ENCODE results near the gene WDR93.

The WDR93 gene

GRCh38 chr15:89674526-89674925 lies 16.1 kb upstream of the WDR93 start (continued):
- TF ChIP-seq ZNF391 (tag by site-specific recombination; IDR thresholded peaks at IDR 0.05; ENCODE audit: borderline replicate concordance, low read depth): no peak
- TF ChIP-seq, protein P1, sequence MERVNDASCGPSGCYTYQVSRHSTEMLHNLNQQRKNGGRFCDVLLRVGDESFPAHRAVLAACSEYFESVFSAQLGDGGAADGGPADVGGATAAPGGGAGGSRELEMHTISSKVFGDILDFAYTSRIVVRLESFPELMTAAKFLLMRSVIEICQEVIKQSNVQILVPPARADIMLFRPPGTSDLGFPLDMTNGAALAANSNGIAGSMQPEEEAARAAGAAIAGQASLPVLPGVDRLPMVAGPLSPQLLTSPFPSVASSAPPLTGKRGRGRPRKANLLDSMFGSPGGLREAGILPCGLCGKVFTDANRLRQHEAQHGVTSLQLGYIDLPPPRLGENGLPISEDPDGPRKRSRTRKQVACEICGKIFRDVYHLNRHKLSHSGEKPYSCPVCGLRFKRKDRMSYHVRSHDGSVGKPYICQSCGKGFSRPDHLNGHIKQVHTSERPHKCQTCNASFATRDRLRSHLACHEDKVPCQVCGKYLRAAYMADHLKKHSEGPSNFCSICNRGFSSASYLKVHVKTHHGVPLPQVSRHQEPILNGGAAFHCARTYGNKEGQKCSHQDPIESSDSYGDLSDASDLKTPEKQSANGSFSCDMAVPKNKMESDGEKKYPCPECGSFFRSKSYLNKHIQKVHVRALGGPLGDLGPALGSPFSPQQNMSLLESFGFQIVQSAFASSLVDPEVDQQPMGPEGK (tag by site-specific recombination; IDR thresholded peaks at IDR 0.05): no peak

DNA sequence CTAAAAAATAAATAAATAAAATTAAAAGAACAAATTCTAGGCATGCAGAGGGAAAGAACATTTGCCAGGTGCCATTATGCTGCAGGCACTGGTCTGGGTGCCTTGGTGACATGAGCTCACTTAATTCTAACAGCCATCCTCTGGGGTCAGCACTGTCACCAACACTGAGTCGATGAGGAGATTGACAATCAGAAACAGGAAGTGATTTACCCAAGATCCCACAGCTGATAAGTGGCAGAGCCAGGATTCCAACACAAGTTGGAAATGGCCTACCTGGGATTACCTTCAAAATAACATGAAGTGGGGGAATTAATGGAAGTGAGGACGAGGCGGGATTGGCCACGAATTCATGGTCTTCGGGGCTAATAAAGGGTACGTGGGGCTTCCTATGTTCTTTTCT lies 15.0 kb upstream of the WDR93 start:
- no peaks in the 10 kb centered on the region for H3K36me3 ChIP-seq (ENCODE audit: control insufficient read depth in 2 of 2, insufficient read depth in 1 of 2, low read length in 2 of 2)
- H3K4me3 ChIP-seq (ENCODE audit: low read depth, low read length): no peak overlapping the region
- TF ChIP-seq, protein P2, sequence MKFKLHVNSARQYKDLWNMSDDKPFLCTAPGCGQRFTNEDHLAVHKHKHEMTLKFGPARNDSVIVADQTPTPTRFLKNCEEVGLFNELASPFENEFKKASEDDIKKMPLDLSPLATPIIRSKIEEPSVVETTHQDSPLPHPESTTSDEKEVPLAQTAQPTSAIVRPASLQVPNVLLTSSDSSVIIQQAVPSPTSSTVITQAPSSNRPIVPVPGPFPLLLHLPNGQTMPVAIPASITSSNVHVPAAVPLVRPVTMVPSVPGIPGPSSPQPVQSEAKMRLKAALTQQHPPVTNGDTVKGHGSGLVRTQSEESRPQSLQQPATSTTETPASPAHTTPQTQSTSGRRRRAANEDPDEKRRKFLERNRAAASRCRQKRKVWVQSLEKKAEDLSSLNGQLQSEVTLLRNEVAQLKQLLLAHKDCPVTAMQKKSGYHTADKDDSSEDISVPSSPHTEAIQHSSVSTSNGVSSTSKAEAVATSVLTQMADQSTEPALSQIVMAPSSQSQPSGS (tag by site-specific recombination; IDR thresholded peaks at IDR 0.05; ENCODE audit: low read depth): no peak
- no peak for TF ChIP-seq ZFP3 (tag by site-specific recombination; IDR thresholded peaks at IDR 0.05; ENCODE audit: low read depth)
- no peak for TF ChIP-seq ZNF157 (tag by site-specific recombination; IDR thresholded peaks at IDR 0.05)
- TF ChIP-seq, protein P3, sequence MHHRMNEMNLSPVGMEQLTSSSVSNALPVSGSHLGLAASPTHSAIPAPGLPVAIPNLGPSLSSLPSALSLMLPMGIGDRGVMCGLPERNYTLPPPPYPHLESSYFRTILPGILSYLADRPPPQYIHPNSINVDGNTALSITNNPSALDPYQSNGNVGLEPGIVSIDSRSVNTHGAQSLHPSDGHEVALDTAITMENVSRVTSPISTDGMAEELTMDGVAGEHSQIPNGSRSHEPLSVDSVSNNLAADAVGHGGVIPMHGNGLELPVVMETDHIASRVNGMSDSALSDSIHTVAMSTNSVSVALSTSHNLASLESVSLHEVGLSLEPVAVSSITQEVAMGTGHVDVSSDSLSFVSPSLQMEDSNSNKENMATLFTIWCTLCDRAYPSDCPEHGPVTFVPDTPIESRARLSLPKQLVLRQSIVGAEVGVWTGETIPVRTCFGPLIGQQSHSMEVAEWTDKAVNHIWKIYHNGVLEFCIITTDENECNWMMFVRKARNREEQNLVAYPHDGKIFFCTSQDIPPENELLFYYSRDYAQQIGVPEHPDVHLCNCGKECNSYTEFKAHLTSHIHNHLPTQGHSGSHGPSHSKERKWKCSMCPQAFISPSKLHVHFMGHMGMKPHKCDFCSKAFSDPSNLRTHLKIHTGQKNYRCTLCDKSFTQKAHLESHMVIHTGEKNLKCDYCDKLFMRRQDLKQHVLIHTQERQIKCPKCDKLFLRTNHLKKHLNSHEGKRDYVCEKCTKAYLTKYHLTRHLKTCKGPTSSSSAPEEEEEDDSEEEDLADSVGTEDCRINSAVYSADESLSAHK (tag by site-specific recombination; IDR thresholded peaks at IDR 0.05): no peak
- no peak for TF ChIP-seq TRIM28 (IDR thresholded peaks at IDR 0.05; ENCODE audit: borderline replicate concordance, low read length)
- TF ChIP-seq HOXD13 (CRISPR knock-in tag; IDR thresholded peaks at IDR 0.05; ENCODE audit: borderline replicate concordance): no peak
- no peak for TF ChIP-seq ZNF558 (tag by site-specific recombination; IDR thresholded peaks at IDR 0.05)
- no peak for TF ChIP-seq ZNF274 (IDR thresholded peaks at IDR 0.05; ENCODE audit: low read length)
- TF ChIP-seq ZNF274 (tag by site-specific recombination; IDR thresholded peaks at IDR 0.05; ENCODE audit: borderline replicate concordance): no peak
- no peak for TF ChIP-seq GLI2 (tag by site-specific recombination; IDR thresholded peaks at IDR 0.05; ENCODE audit: borderline replicate concordance, low read depth)
- TF ChIP-seq GLIS1 (tag by site-specific recombination; IDR thresholded peaks at IDR 0.05): no peak
- no peaks in the 10 kb centered on the region for H3K4me1 ChIP-seq (ENCODE audit: control insufficient read depth, insufficient read depth, low read length)
- ChIA-PET POLR2A (no interaction called here), CTCF (interaction anchor here (0.7 to 5.0 kb wide), 3 partner anchors 13 to 439 kb away, joined by 3 to 31 read pairs (median 3); no protein-coding TSS in a partner anchor)
- no peaks in the 10 kb centered on the region for H3K9me3 ChIP-seq (ENCODE audit: control insufficient read depth, insufficient read depth, low read depth, low read length)
- no peak overlapping the region for H3K27ac ChIP-seq (ENCODE audit: extremely low read depth, low read depth, low read length)

DNA sequence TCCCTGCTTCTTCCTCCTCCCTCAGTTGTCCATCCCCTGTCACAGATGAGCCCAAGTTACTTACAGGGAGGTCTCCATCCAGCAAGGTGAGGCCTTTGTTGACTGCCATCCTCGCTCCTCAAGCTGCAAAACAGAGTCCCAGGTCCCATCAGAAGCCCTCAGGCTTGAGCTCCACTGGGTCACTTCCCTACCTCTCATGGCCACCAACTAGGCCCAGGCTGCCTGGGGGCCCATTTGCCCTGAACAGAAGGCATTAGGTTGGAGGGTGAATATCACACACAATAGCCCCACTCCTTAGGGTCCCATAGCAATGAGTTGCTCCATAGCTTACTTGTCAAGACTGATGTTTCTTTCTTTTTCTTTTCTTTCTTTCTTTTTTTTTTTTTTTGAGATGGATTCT lies 13.2 kb upstream of the WDR93 start:
- POLR2A ChIA-PET: interaction anchor here (0.7 kb wide), 1 partner anchor 9 kb away, joined by 4 read pairs; no protein-coding TSS in a partner anchor
- Histone ChIP-seq H3K36me3 (ENCODE audit: control insufficient read depth in 2 of 2, insufficient read depth in 1 of 2, low read length in 2 of 2) (no peaks in the 10 kb centered on the region; a peak in 1 of 3 replicates), H3K27ac (ENCODE audit: extremely low read depth, low read depth, low read length) (no peak overlapping the region), H3K9me3 (ENCODE audit: control insufficient read depth, insufficient read depth, low read depth, low read length) (no peaks in the 10 kb centered on the region), H3K4me1 (ENCODE audit: control insufficient read depth, insufficient read depth, low read length) (no peaks in the 10 kb centered on the region), H3K4me3 (ENCODE audit: low read depth, low read length) (no peak overlapping the region)
- CTCF ChIA-PET: no interaction called here
- TF ChIP-seq ZNF426 (tag by site-specific recombination; IDR thresholded peaks at IDR 0.05): no peak
- no peak for TF ChIP-seq ZNF747 (tag by site-specific recombination; IDR thresholded peaks at IDR 0.05)
- TF ChIP-seq ZNF16 (tag by site-specific recombination; IDR thresholded peaks at IDR 0.05; ENCODE audit: low read depth): no peak
- TF ChIP-seq ZBTB20 (tag by site-specific recombination; IDR thresholded peaks at IDR 0.05): no peak
- no peak for TF ChIP-seq FEZF1 (tag by site-specific recombination; IDR thresholded peaks at IDR 0.05)
- no peak for TF ChIP-seq ZNF155 (tag by site-specific recombination; IDR thresholded peaks at IDR 0.05)
- TF ChIP-seq ZNF433 (tag by site-specific recombination; IDR thresholded peaks at IDR 0.05; ENCODE audit: low read depth): no peak
- TF ChIP-seq ZNF785 (tag by site-specific recombination; IDR thresholded peaks at IDR 0.05): no peak
- TF ChIP-seq ZNF544 (tag by site-specific recombination; IDR thresholded peaks at IDR 0.05): no peak
- TF ChIP-seq ZBTB26 (tag by site-specific recombination; optimal IDR thresholded peaks at IDR 0.05): no peak
- no peak for TF ChIP-seq ZNF701 (tag by site-specific recombination; IDR thresholded peaks at IDR 0.05)
- TF ChIP-seq, protein P4, sequence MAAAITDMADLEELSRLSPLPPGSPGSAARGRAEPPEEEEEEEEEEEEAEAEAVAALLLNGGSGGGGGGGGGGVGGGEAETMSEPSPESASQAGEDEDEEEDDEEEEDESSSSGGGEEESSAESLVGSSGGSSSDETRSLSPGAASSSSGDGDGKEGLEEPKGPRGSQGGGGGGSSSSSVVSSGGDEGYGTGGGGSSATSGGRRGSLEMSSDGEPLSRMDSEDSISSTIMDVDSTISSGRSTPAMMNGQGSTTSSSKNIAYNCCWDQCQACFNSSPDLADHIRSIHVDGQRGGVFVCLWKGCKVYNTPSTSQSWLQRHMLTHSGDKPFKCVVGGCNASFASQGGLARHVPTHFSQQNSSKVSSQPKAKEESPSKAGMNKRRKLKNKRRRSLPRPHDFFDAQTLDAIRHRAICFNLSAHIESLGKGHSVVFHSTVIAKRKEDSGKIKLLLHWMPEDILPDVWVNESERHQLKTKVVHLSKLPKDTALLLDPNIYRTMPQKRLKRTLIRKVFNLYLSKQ (tag by site-specific recombination; IDR thresholded peaks at IDR 0.05; ENCODE audit: borderline replicate concordance): no peak
- no peak for TF ChIP-seq ZNF549 (tag by site-specific recombination; IDR thresholded peaks at IDR 0.05)
- no peak for TF ChIP-seq ZNF350 (tag by site-specific recombination; IDR thresholded peaks at IDR 0.05)
